ENCODE results near the gene PSMD2.

DNA sequence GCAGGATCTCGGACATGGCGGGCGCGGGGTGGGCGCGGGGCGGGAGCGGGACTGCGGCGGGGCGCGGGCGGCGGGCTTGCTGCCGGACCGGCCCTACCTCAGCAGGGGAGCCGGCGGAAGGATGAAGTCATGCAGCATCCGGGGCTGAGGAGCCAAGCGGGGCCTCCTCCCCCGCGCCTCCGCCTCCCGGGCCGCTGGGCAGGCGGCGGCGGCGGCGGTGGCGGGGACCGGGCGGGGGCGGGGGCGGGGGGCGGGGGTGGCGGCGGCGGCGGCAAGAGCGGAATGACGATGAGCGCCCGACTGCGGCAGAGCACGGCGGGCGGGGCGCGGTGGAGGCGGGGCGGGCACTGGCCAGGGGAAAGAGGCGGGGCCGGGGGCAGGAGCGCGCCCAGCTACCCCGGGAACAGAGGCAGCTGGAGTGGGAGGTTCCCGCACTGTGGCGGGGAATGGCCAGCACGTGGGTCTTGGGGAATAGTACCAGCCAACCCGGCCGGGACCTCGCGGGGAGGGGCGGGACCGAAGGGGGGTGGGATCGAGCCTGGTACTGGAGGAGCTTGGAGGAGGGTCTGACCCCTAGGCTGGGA lies 37.7 kb upstream of the PSMD2 start, which contains the start of gene CAMK2N2:
- TF ChIP-seq CTCF (IDR thresholded peaks at IDR 0.05; ENCODE audit: low read depth, low read length), result no peak
- TF ChIP-seq EZH2phosphoT487 (IDR thresholded peaks at IDR 0.05; ENCODE audit: low read depth), result no peak
